NB4 (cell line): ENCODE results near the gene DOCK3.
A peak's percentile ranks its signal among the peaks of the same experiment; 100 is the strongest.

Experiments
- DNase-seq: peaks from one replicate; pipeline ENCODE4 v3.0.0; 2010; ENCODE audit warnings: low read depth
- H3K4me3 ChIP-seq: one replicate; pipeline ENCODE4 v1.5.1; 2011; ENCODE audit warnings: mild to moderate bottlenecking, low read depth, low read length, moderate library complexity
- MYC ChIP-seq: IDR thresholded peaks from 2 replicates; pipeline ENCODE4 v1.6.1; 2011; ENCODE audit warnings: low read depth, low read length
- POLR2A ChIP-seq: IDR thresholded peaks from 2 replicates; pipeline ENCODE4 v1.6.1; 2011; ENCODE audit warnings: mild to moderate bottlenecking; ENCODE audit not compliant: insufficient read length; ENCODE audit errors: extremely low read depth
- TF ChIP-seq, protein P1 (sequence below): IDR thresholded peaks from one replicate; pipeline ENCODE4 v1.5.1; 2012; ENCODE audit warnings: low read depth, low read length
- TF ChIP-seq, protein P2 (sequence below): IDR thresholded peaks from 2 replicates; pipeline ENCODE4 v1.6.1; 2011; ENCODE audit warnings: low read depth, low read length

The DOCK3 gene

DNA sequence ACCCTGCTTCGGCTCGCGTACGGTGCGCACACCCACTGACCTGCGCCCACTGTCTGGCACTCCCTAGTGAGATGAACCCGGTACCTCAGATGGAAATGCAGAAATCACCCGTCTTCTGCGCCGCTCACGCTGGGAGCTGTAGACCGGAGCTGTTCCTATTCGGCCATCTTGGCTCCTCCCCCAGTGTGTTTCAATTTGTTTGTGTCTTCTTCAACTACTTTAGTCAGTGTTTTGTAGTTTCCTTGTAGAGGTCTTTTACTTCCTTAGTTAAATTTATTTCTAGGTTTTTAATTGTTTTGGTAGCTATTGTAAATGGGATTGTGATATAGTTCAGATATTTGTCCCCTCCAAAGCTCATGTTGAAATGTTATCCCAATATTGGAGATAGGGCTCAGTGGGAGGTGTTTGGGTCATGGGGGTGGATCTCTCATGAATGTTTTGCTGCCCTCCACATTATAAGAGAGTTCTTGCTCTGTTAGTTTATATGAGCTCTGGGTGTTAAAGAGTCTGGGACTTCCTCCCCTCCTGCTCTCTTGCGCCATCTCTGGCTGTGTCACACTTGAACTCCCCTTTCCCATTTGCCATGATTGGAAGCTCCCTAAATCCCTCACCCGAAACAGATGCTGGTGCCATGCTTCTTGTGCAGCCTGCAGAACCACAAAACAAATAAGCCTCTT lies 304.4 kb downstream of the DOCK3 start:
- peak; percentile 5 for DNase-seq
- TF ChIP-seq, protein P1, sequence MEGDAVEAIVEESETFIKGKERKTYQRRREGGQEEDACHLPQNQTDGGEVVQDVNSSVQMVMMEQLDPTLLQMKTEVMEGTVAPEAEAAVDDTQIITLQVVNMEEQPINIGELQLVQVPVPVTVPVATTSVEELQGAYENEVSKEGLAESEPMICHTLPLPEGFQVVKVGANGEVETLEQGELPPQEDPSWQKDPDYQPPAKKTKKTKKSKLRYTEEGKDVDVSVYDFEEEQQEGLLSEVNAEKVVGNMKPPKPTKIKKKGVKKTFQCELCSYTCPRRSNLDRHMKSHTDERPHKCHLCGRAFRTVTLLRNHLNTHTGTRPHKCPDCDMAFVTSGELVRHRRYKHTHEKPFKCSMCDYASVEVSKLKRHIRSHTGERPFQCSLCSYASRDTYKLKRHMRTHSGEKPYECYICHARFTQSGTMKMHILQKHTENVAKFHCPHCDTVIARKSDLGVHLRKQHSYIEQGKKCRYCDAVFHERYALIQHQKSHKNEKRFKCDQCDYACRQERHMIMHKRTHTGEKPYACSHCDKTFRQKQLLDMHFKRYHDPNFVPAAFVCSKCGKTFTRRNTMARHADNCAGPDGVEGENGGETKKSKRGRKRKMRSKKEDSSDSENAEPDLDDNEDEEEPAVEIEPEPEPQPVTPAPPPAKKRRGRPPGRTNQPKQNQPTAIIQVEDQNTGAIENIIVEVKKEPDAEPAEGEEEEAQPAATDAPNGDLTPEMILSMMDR, result peak; percentile 41
- TF ChIP-seq MYC, result no peak
- H3K4me3 ChIP-seq, result no peak overlapping the region

DNA sequence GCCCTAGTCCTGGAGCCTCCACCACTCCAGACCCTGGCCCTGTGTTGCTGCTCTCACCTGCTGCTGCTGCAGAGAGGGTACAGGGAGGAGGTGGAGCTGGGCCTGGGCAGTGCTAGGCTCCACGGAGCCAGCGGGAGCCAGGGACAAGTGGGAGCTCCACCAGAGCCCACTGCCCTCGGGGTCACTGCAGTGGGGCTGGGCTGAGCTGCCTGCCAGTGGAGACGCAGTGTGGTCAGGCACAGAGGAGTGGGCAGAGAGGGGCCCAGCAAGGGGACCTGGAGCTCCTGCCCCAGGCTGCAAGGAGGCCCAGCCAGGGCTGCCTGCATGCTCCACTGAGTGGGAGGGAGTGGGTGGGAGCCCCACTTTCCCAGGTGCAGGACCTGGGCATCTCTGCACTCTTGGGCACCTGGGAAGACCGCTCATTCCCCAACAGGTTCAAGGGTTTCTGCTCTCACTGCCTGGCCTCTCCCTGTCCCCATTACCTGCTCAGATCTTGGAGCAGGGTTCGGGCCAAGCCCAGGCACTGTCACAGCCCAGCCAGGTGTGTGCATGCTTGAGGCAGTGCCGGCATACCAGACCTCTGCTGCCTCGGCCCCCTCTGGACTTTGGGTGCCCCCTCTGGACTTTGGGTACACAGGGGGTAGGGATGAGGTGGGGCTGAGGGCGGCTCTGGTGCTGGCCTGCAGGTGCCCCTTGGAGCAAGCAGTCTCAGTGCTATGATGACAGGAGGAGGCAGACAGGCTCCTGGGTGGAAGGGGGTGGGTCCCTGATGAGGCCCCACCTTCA lies 308.0 kb downstream of the DOCK3 start:
- no peak for DNase-seq
- no peak overlapping the region for H3K4me3 ChIP-seq
- TF ChIP-seq, protein P2, sequence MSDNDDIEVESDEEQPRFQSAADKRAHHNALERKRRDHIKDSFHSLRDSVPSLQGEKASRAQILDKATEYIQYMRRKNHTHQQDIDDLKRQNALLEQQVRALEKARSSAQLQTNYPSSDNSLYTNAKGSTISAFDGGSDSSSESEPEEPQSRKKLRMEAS, result no peak
- TF ChIP-seq MYC, result no peak
- TF ChIP-seq, protein P1, result no peak
- TF ChIP-seq POLR2A, result no peak

DNA sequence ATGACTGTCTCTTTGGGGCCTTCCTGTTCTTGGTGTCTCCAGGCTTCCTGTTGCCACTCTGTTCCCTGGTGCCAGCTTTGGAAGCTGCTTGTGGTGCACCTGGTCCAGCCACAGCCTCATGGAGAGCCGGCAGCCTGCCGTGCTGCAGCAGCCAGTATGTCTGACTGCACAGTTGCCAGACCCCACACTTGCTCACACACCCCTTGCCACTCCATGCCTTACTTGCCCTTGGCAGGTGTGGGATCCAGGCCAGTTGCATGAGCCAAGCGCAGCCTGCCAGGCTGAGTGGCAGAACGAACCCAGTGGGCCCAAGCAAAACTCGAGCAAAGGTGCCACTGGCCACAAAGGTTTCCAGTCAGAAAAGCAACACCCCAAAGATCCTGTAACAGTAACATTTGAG lies 309.2 kb downstream of the DOCK3 start:
- no peak for TF ChIP-seq MYC
- TF ChIP-seq, protein P1, result no peak
- TF ChIP-seq, protein P2, result no peak
- no peak overlapping the region for H3K4me3 ChIP-seq
- no peak for DNase-seq

DNA sequence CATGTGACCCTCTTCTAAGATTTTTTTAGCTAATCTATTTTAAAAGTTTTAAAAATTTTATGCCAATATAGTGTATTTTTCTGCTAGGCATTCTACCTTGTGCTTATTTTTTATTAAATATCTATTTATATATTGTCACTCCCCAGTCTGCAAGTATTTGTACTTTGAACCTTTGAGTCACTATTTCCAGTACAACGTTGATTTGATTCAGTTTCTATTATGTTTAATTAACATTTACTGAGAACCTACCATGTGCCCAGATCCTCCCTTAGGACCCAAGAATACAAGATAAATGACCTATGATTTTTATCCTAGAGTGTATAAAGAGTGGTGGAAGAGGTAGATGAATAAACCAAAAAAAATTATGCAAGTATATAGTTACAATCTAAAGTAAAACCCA lies 311.2 kb downstream of the DOCK3 start:
- DNase-seq, result no peak
- H3K4me3 ChIP-seq, result no peak overlapping the region
- TF ChIP-seq MYC (no peak), POLR2A (no peak)
- TF ChIP-seq, protein P2, result no peak

DNA sequence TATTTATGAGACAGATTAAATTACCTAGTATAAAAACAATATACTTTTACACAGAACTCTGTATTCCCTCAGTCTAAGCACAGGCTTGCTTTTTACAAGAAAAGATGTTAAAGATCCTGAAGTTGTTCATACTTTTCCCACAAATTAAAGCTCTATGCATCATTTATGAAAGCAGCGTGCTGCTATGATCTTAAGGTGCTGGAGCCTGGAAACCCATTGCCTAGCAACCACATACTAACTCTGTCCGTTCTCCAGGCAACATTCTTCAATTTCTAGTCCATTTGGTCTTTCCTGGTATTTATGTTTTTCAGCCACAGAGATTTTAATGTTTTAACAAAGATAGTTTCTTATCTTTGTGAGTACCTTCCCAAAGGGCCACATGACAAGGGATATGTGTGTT lies 312.0 kb downstream of the DOCK3 start:
- no peak overlapping the region for H3K4me3 ChIP-seq
- TF ChIP-seq MYC, result no peak
- TF ChIP-seq, protein P2, result no peak
- no peak for DNase-seq

DNA sequence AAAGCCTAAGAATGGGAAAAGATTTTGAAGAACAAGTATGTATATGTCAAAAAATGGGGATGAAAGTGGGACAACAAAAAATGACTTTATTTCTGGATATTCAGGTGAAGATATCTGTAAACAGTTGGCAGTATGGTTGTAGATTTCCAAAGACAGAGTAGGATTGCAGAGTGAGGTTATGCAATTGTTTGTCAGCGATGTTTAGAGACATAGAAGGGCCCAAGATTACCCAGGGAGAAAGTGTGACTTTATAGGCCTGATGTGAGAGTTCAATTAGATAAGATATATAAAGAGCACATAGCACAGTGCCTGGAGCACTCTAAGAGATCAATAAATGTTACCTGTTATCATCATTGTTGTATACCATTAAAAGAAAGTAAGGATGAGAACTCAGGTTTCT lies 319.8 kb downstream of the DOCK3 start:
- H3K4me3 ChIP-seq, result no peak overlapping the region
- no peak for TF ChIP-seq MYC
- TF ChIP-seq POLR2A, result no peak
- TF ChIP-seq, protein P2, result no peak
- TF ChIP-seq, protein P1, result no peak
- DNase-seq, result no peak
